H9 (cell line): ENCODE results near the gene NOVA1. TPM values are rescaled to one million over a fixed set of nuclear protein-coding genes. Genes with fewer than 3 reads are reported as not detected.

Experiments
- DNase-seq: peaks from one replicate; pipeline ENCODE4 v3.0.0-alpha.2; 2017
- H2AFZ ChIP-seq: one replicate; pipeline ENCODE4 v1.6.1; 2013; ENCODE audit warnings: mild to moderate bottlenecking, low read length, control low read depth, moderate library complexity
- H2AK5ac ChIP-seq: 2 replicates; pipeline ENCODE4 v1.6.1; 2013; ENCODE audit warnings: low read length, control low read depth, mixed read lengths; ENCODE audit not compliant: insufficient read length
- H2BK120ac ChIP-seq: one replicate; pipeline ENCODE4 v1.6.1; 2013; ENCODE audit warnings: low read depth, mild to moderate bottlenecking, low read length, control low read depth, inconsistent platforms; ENCODE audit not compliant: poor library complexity, severe bottlenecking
- H2BK12ac ChIP-seq: 2 replicates; pipeline ENCODE4 v1.6.1; 2013; ENCODE audit warnings: low read length, control low read depth, mixed read lengths, low read depth; ENCODE audit not compliant: insufficient read length
- H2BK15ac ChIP-seq: 2 replicates; pipeline ENCODE4 v1.6.1; 2013; ENCODE audit warnings: low read depth, low read length, control low read depth
- H2BK20ac ChIP-seq: one replicate; pipeline ENCODE4 v1.6.1; 2013; ENCODE audit warnings: low read depth, mild to moderate bottlenecking, low read length, control low read depth, inconsistent platforms; ENCODE audit not compliant: poor library complexity, severe bottlenecking
- H2BK5ac ChIP-seq: 2 replicates; pipeline ENCODE4 v1.6.1; 2013; ENCODE audit warnings: low read length, control low read depth, mixed read lengths; ENCODE audit not compliant: insufficient read length
- H3K14ac ChIP-seq: 2 replicates; pipeline ENCODE4 v1.6.1; 2013; ENCODE audit warnings: low read length, control low read depth; ENCODE audit not compliant: insufficient read depth
- H3K18ac ChIP-seq: 2 replicates; pipeline ENCODE4 v1.6.1; 2013; ENCODE audit warnings: low read depth, mild to moderate bottlenecking, mixed read lengths, low read length, control low read depth; ENCODE audit not compliant: insufficient read length
- H3K23ac ChIP-seq: 2 replicates; pipeline ENCODE4 v1.6.1; 2013; ENCODE audit warnings: low read length, control low read depth, mixed read lengths, low read depth; ENCODE audit not compliant: insufficient read length
- H3K23me2 ChIP-seq: 2 replicates; pipeline ENCODE4 v1.6.1; 2013; ENCODE audit warnings: low read depth, mild to moderate bottlenecking, mixed read lengths, low read length, control low read depth; ENCODE audit not compliant: insufficient read length, poor library complexity, severe bottlenecking
- H3K27ac ChIP-seq: 2 replicates; pipeline ENCODE4 v1.5.1; 2013; ENCODE audit warnings: low read length, control low read depth, mixed read lengths, low read depth; ENCODE audit not compliant: insufficient read length
- H3K27me3 ChIP-seq: 2 replicates; pipeline ENCODE4 v1.6.1; 2013; ENCODE audit warnings: low read length, control low read depth, inconsistent platforms; ENCODE audit not compliant: insufficient read depth
- H3K4ac ChIP-seq: 2 replicates; pipeline ENCODE4 v1.6.1; 2013; ENCODE audit warnings: low read depth, mild to moderate bottlenecking, control low read depth, inconsistent platforms, low read length, moderate library complexity
- H3K4me1 ChIP-seq: 2 replicates; pipeline ENCODE4 v1.6.1; 2013; ENCODE audit warnings: low read length, control low read depth, inconsistent platforms; ENCODE audit not compliant: insufficient read depth
- H3K4me2 ChIP-seq: 2 replicates; pipeline ENCODE4 v1.6.1; 2013; ENCODE audit warnings: low read length, control low read depth, mixed read lengths; ENCODE audit not compliant: insufficient read length, insufficient read depth
- H3K56ac ChIP-seq: 2 replicates; pipeline ENCODE4 v1.6.1; 2013; ENCODE audit warnings: low read depth, mild to moderate bottlenecking, mixed read lengths, low read length, control low read depth; ENCODE audit not compliant: insufficient read length
- H3K79me1 ChIP-seq: 2 replicates; pipeline ENCODE4 v1.6.1; 2013; ENCODE audit warnings: low read depth, mild to moderate bottlenecking, moderate library complexity, low read length, control low read depth, inconsistent platforms; ENCODE audit not compliant: insufficient read depth, poor library complexity, severe bottlenecking
- H3K79me2 ChIP-seq: 2 replicates; pipeline ENCODE4 v1.6.1; 2013; ENCODE audit warnings: low read length, control low read depth, inconsistent platforms; ENCODE audit not compliant: insufficient read depth
- H3K9ac ChIP-seq: 2 replicates; pipeline ENCODE4 v1.6.1; 2013; ENCODE audit warnings: low read length, control low read depth, mixed read lengths; ENCODE audit not compliant: insufficient read length; ENCODE audit errors: extremely low read depth
- H3K9me3 ChIP-seq: one replicate; pipeline ENCODE4 v1.6.1; 2013; ENCODE audit warnings: low read depth, low read length, inconsistent platforms; ENCODE audit not compliant: control insufficient read depth
- H3T11ph ChIP-seq: one replicate; pipeline ENCODE4 v1.6.1; 2013; ENCODE audit warnings: mild to moderate bottlenecking, low read length, control low read depth, inconsistent platforms
- H4K20me1 ChIP-seq: one replicate; pipeline ENCODE4 v1.6.1; 2013; ENCODE audit not compliant: control insufficient read depth, insufficient read length, insufficient read depth
- H4K5ac ChIP-seq: 2 replicates; pipeline ENCODE4 v1.6.1; 2013; ENCODE audit warnings: low read depth, mild to moderate bottlenecking, mixed read lengths, low read length, control low read depth; ENCODE audit not compliant: insufficient read length
- H4K8ac ChIP-seq: replicated peaks from 2 replicates; pipeline ENCODE4 v1.6.1; 2013; ENCODE audit warnings: low read length, control low read depth, mixed read lengths, low read depth; ENCODE audit not compliant: insufficient read length
- H4K91ac ChIP-seq: 2 replicates; pipeline ENCODE4 v1.6.1; 2013; ENCODE audit warnings: low read depth, mild to moderate bottlenecking, moderate library complexity, mixed read lengths, low read length, control low read depth; ENCODE audit not compliant: insufficient read length
- H3K27ac Mint-ChIP-seq, 3 experiments: 2 replicates in 2 of 3; 3 replicates in 1 of 3; pipeline ENCODE4 v1.8.0; 2020 to 2021; ENCODE audit warnings: mixed read lengths in 3 of 3, mild to moderate bottlenecking in 1 of 3, moderate library complexity in 1 of 3
- H3K27me3 Mint-ChIP-seq: 2 replicates; pipeline ENCODE4 v1.8.0; 2021; ENCODE audit warnings: low read depth, mild to moderate bottlenecking, moderate library complexity, mixed read lengths
- H3K36me3 Mint-ChIP-seq, 3 experiments: 2 replicates in 2 of 3; 3 replicates in 1 of 3; pipeline ENCODE4 v1.8.0; 2020 to 2021; ENCODE audit warnings: low read depth in 3 of 3, mixed read lengths in 3 of 3; ENCODE audit not compliant: insufficient read depth in 1 of 3
- H3K4me1 Mint-ChIP-seq, 2 experiments: 2 replicates each; pipeline ENCODE4 v1.8.0; 2020; ENCODE audit warnings: mixed read lengths in 2 of 2
- H3K4me3 Mint-ChIP-seq, 2 experiments: 2 replicates in 1 of 2; 3 replicates in 1 of 2; pipeline ENCODE4 v1.8.0; 2020 to 2021; ENCODE audit warnings: mild to moderate bottlenecking in 2 of 2, mixed read lengths in 2 of 2, moderate library complexity in 1 of 2
- H3K9me3 Mint-ChIP-seq, 2 experiments: 2 replicates in 1 of 2; 3 replicates in 1 of 2; pipeline ENCODE4 v1.8.0; 2020; ENCODE audit warnings: mild to moderate bottlenecking in 2 of 2, mixed read lengths in 2 of 2, moderate library complexity in 1 of 2
- WGBS: extraction: QIAGEN DNeasy Blood & Tissue Kit; methylation state at CpG from one replicate; pipeline ENCODE4 v1.1.7; 2013; ENCODE audit warnings: missing lambda C conversion rate, low lambda C conversion rate, mixed read lengths; ENCODE audit not compliant: insufficient read length; ENCODE audit errors: extremely low coverage; 5-methylcytosine and 5-hydroxymethylcytosine counted together
- total RNA-seq: library from RNA; stranded (reverse); gene quantifications from 2 replicates; pipeline ENCODE4 v1.2.1, GENCODE V29; 2021
- TF ChIP-seq, protein P1 (sequence below): fragments of 200-600 bp; sonication (generic); conservative IDR thresholded peaks from 3 replicates; pipeline ENCODE4 v1.8.0; 2021; ENCODE audit warnings: antibody characterized with exemption, mild to moderate bottlenecking

The NOVA1 gene
- total RNA-seq, 1 experiment from 2014 or later, result 13.8 TPM

DNA sequence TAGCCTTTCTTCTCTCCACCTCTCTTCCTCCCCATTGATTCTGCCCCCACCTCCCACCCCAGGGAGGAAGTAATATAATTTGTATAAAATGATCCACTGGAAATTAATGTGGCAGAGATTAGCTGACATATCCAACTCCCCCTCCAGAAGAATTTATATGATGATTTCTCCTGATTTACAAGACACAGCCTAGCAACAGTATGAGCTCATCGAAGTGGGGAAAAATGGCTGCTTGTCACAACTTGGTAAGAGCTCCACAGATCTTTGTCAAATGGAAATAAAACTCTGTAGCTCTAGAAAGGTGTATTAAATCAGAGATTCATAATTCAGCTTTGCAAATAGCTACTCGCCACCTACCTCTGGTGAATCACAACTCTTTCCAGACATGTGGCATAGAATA lies 195.7 kb downstream of the NOVA1 start:
- no CpG with 5 or more reads among the region's 2 CpGs for WGBS
- H3K9ac ChIP-seq, result no peak overlapping the region
- no peaks in the 10 kb centered on the region for H3K23me2 ChIP-seq

More for the DNA sequence above, 195.7 kb downstream of the NOVA1 start:
- Mint-ChIP-seq H3K27me3 (no peaks in the 10 kb centered on the region), H3K36me3 (no peaks in the 10 kb centered on the region), H3K4me3 (no peak overlapping the region), H3K9me3 (no peaks in the 10 kb centered on the region), H3K27ac (no peak overlapping the region), H3K4me1 (peaks cover 12 to 14% of the 10 kb centered on the region in 2 experiments; a peak in 3 of 4 replicates)
- Histone ChIP-seq H4K5ac (no peak overlapping the region), H2AFZ (no peak overlapping the region), H2BK5ac (no peak overlapping the region), H4K8ac (no peak overlapping the region), H4K91ac (no peak overlapping the region), H4K20me1 (no peaks in the 10 kb centered on the region), H3K27ac (no peak overlapping the region), H3K4me1 (no peaks in the 10 kb centered on the region; the same call in 1 of the 2 replicates), H3K14ac (no peak overlapping the region), H3K27me3 (no peaks in the 10 kb centered on the region), H2BK120ac (no peak overlapping the region), H2BK20ac (no peak overlapping the region), H3K56ac (no peak overlapping the region), H3K4ac (no peak overlapping the region), H3K79me1 (no peaks in the 10 kb centered on the region), H3K4me2 (no peak overlapping the region), H3K23ac (no peak overlapping the region), H2AK5ac (no peak overlapping the region), H3K9me3 (no peaks in the 10 kb centered on the region), H3T11ph (no peak overlapping the region), H2BK12ac (no peak overlapping the region), H3K18ac (no peak overlapping the region), H2BK15ac (no peak overlapping the region), H3K79me2 (no peaks in the 10 kb centered on the region)
- no peak for DNase-seq
- TF ChIP-seq, protein P1, sequence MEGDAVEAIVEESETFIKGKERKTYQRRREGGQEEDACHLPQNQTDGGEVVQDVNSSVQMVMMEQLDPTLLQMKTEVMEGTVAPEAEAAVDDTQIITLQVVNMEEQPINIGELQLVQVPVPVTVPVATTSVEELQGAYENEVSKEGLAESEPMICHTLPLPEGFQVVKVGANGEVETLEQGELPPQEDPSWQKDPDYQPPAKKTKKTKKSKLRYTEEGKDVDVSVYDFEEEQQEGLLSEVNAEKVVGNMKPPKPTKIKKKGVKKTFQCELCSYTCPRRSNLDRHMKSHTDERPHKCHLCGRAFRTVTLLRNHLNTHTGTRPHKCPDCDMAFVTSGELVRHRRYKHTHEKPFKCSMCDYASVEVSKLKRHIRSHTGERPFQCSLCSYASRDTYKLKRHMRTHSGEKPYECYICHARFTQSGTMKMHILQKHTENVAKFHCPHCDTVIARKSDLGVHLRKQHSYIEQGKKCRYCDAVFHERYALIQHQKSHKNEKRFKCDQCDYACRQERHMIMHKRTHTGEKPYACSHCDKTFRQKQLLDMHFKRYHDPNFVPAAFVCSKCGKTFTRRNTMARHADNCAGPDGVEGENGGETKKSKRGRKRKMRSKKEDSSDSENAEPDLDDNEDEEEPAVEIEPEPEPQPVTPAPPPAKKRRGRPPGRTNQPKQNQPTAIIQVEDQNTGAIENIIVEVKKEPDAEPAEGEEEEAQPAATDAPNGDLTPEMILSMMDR, result no peak
